ENCODE results near the gene IQGAP2.

Gene IQGAP2

DNA sequence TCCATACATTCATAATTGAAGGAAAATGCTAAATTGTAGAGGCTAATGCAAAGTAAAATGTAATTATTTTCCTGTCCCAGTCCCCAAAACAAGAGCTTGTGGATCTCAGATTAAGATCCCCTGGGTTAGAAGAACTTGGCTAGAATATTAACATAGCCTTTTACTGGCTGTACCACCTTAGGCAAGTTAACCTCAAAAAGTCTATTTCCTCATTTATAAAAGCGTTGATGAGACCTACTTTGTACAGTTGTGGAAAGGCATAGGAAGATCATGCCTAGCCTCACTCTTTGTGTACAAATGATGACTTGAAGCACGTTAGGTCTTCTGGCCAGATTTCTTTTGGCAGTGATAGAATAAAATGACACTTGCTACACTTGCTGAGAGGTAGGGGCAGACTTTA, 122.9 kb downstream of the IQGAP2 start:
- H3K4me1 ChIP-seq (ENCODE audit: control insufficient read depth, insufficient read depth, low read length, poor library complexity, severe bottlenecking), result peaks cover 30% of the 10 kb centered on the region
- no peaks in the 10 kb centered on the region for H3K36me3 ChIP-seq (ENCODE audit: control insufficient read depth, insufficient read depth, low read length)
- H3K4me3 ChIP-seq (ENCODE audit: insufficient read depth, low read depth, low read length, poor library complexity, severe bottlenecking), result no peak overlapping the region
- H3K27me3 ChIP-seq (replicated peaks; ENCODE audit: control insufficient read depth, insufficient read depth, low read length, poor library complexity, severe bottlenecking), result no peaks in the 10 kb centered on the region
- no peaks in the 10 kb centered on the region for H3K9me3 ChIP-seq (ENCODE audit: control insufficient read depth, low read length)
- DNase-seq, result no peak
- H3K27ac ChIP-seq (ENCODE audit: insufficient read depth, low read length, poor library complexity, severe bottlenecking), result no peak overlapping the region

DNA sequence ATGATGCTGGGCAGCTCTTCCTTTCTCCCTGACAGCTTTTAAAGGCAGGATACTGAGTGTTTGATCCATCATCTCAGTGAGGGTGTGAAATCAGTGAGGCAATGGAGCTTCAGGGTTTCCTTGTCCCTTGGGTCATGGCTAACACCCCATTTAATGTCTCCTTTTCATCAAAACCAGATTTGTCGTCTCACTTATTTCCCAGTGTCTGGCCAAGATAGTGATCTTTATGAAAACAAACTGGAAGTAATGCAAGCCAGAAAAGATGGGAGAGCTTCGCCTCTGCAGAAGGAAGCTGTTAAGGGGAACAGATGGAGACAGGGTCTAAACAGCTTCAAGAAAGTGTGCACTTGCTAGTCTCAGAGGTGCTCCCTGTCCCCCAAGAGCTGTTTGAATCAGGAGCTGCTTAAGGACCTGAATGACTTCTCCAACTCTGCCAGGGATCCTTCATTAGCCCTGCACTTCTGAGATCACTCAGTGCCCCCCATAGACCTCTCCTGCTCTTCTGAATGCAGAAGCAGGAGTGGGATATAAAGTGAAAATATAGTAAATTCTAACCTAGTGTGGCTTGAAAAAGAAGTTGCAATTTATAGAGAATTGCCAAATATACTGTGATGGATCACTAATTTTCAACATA, 124.0 kb downstream of the IQGAP2 start:
- Histone ChIP-seq H3K4me1 (ENCODE audit: control insufficient read depth, insufficient read depth, low read length, poor library complexity, severe bottlenecking) (peaks cover 28% of the 10 kb centered on the region), H3K9me3 (ENCODE audit: control insufficient read depth, low read length) (no peaks in the 10 kb centered on the region), H3K27me3 (replicated peaks; ENCODE audit: control insufficient read depth, insufficient read depth, low read length, poor library complexity, severe bottlenecking) (no peaks in the 10 kb centered on the region), H3K36me3 (ENCODE audit: control insufficient read depth, insufficient read depth, low read length) (no peaks in the 10 kb centered on the region), H3K4me3 (ENCODE audit: insufficient read depth, low read depth, low read length, poor library complexity, severe bottlenecking) (no peak overlapping the region), H3K27ac (ENCODE audit: insufficient read depth, low read length, poor library complexity, severe bottlenecking) (no peak overlapping the region)
- DNase-seq, result no peak

DNA sequence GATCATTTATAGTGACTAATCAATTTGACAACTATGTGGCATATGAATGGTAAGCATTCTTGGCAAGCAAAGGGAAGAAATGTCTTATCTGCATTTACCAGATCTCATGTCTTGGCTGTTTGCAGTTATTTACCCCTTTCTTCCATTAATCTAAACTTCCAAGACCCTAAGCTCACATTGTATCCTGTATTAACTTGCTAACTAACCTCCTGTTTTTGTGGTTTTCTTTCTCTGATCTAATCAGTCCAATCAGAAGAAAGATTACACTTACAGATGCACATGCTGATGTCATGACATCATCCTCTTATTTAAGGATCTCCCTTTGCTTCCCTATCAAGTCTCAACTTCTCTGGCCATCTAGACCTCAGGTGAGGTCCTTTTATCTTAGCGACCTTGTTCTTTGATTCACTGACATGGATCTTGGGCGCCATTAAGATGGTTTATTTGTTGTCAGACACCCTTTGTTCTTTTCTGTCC, 124.6 kb downstream of the IQGAP2 start:
- no peaks in the 10 kb centered on the region for H3K9me3 ChIP-seq (ENCODE audit: control insufficient read depth, low read length)
- H3K27me3 ChIP-seq (replicated peaks; ENCODE audit: control insufficient read depth, insufficient read depth, low read length, poor library complexity, severe bottlenecking), result no peaks in the 10 kb centered on the region
- DNase-seq, result no peak
- no peaks in the 10 kb centered on the region for H3K36me3 ChIP-seq (ENCODE audit: control insufficient read depth, insufficient read depth, low read length)
- peaks cover 28% of the 10 kb centered on the region for H3K4me1 ChIP-seq (ENCODE audit: control insufficient read depth, insufficient read depth, low read length, poor library complexity, severe bottlenecking)
- H3K27ac ChIP-seq (ENCODE audit: insufficient read depth, low read length, poor library complexity, severe bottlenecking), result no peak overlapping the region
- no peak overlapping the region for H3K4me3 ChIP-seq (ENCODE audit: insufficient read depth, low read depth, low read length, poor library complexity, severe bottlenecking)

DNA sequence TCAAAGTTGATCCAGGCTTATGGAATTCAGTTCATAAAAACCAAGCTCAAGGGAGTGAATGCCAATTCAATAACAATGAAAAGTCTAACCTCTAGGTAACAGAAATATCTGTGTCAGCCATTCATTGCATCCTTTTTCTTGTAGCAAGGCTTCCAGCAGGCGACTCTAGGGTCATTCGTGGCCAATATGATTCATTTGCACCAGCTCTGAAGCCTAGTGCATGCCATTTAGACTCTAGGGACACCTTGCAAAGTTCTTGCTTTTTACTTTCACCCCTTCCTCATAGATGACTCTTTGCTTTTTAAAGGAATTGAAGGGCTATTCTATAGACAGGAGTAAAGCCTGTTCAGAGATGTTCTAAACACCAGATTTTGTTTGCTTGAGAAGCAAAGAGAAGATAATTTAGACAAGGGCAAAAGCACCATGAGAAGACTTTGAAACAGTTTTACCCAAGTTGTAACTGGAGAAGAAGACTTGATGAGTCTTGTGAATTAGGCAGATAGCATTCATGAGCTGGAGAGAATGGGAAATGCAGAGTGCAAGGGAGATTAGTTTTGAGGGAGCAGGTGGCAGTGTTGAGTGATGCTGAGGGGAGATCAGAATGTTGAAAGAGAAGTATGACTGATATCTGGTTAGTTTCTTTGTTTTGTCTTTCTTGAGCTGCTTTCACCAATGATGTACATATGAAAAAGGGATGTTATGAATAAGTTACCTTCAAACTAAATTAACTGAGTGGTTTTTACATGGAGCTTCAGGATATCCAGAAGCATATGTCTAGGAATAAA, 125.7 kb downstream of the IQGAP2 start:
- Histone ChIP-seq H3K27me3 (replicated peaks; ENCODE audit: control insufficient read depth, insufficient read depth, low read length, poor library complexity, severe bottlenecking) (no peaks in the 10 kb centered on the region), H3K9me3 (ENCODE audit: control insufficient read depth, low read length) (no peaks in the 10 kb centered on the region), H3K27ac (ENCODE audit: insufficient read depth, low read length, poor library complexity, severe bottlenecking) (no peak overlapping the region), H3K4me3 (ENCODE audit: insufficient read depth, low read depth, low read length, poor library complexity, severe bottlenecking) (no peak overlapping the region), H3K4me1 (ENCODE audit: control insufficient read depth, insufficient read depth, low read length, poor library complexity, severe bottlenecking) (peaks cover 28% of the 10 kb centered on the region), H3K36me3 (ENCODE audit: control insufficient read depth, insufficient read depth, low read length) (no peaks in the 10 kb centered on the region)
- DNase-seq, result no peak

DNA sequence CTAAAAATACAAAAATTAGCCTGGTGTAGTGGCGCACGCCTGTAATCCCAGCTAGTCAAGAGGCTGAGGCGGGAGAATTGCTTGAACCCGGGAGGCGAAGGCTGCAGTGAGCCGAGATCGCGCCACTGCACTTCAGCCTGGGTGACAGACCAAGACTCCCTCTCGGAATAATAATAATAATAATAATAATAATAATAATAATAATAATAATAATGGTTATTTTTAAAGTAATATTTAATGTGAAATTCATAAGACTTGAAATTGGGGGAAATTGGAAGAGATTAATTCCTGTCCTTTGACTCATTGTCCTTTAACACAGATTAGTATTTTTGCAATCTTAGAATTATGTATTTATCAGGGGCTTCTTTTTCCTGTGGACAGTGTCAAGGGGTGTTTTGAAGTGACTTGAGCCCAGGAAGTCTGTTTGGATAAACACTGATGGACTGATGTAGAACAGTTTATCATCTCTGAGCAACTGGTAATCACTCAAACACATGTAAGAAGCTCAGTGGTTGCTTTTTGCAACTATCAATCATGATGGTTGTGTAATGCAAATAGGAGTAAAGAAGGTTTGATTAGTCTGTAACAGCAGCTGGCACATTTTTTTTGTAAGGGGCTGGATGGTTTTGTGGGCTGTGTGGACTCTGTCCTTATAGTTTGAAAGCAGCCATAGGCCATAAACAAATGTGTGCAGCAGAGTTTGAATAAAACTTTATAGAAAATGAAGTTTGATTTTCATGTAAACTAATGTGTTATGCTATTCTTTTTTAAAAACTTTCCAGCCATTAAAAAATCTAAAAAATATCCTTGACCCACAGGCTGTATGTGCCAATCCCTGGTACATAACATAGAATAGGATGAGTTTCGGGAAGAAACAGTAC, 126.6 kb downstream of the IQGAP2 start:
- DNase-seq, result no peak
- Histone ChIP-seq H3K27me3 (replicated peaks; ENCODE audit: control insufficient read depth, insufficient read depth, low read length, poor library complexity, severe bottlenecking) (no peaks in the 10 kb centered on the region), H3K27ac (ENCODE audit: insufficient read depth, low read length, poor library complexity, severe bottlenecking) (no peak overlapping the region), H3K4me1 (ENCODE audit: control insufficient read depth, insufficient read depth, low read length, poor library complexity, severe bottlenecking) (peaks cover 28% of the 10 kb centered on the region), H3K36me3 (ENCODE audit: control insufficient read depth, insufficient read depth, low read length) (no peaks in the 10 kb centered on the region), H3K4me3 (ENCODE audit: insufficient read depth, low read depth, low read length, poor library complexity, severe bottlenecking) (no peak overlapping the region), H3K9me3 (ENCODE audit: control insufficient read depth, low read length) (no peaks in the 10 kb centered on the region)

DNA sequence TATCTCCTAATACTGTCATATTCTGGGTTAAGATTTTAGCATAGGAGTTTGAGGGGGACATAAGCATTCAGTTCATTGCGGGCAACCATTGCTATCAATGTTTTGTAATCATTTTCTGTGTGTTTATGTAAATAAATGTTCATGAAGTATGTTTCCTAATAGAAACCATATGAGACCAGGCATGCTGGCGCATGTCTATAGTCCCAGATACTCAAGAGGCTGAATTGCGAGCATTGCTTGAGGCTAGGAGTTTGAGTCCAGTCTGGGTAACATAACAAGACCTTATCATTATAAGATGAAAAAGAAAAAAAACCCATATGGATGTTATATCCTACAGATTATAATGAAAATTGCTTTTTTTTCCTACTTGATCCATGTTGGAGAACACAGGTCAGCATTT, 129.0 kb downstream of the IQGAP2 start:
- DNase-seq, result no peak
- Histone ChIP-seq H3K36me3 (ENCODE audit: control insufficient read depth, insufficient read depth, low read length) (no peaks in the 10 kb centered on the region), H3K9me3 (ENCODE audit: control insufficient read depth, low read length) (no peaks in the 10 kb centered on the region), H3K4me1 (ENCODE audit: control insufficient read depth, insufficient read depth, low read length, poor library complexity, severe bottlenecking) (peaks cover 18% of the 10 kb centered on the region), H3K4me3 (ENCODE audit: insufficient read depth, low read depth, low read length, poor library complexity, severe bottlenecking) (no peak overlapping the region), H3K27ac (ENCODE audit: insufficient read depth, low read length, poor library complexity, severe bottlenecking) (no peak overlapping the region), H3K27me3 (replicated peaks; ENCODE audit: control insufficient read depth, insufficient read depth, low read length, poor library complexity, severe bottlenecking) (no peaks in the 10 kb centered on the region)

DNA sequence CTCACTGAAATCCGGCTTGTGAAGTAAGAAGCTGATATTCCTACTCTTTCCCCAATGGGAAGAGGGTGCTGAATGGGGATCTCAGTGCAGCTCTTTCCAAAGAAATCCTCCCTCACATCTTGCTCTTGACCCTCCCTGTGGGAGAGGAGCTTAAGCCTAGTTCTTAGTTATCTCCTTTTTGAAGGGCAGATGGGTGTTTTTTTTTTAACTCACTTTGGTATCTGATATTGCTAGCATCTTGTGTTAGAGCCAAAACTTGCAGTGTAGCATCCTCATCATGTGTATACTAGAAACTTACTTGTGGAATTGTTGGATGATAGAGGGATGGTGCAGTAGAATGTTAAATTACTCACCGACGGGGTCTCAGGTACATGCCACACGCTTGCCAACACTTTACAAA, 129.9 kb downstream of the IQGAP2 start:
- Histone ChIP-seq H3K4me1 (ENCODE audit: control insufficient read depth, insufficient read depth, low read length, poor library complexity, severe bottlenecking) (peaks cover 9% of the 10 kb centered on the region), H3K27me3 (replicated peaks; ENCODE audit: control insufficient read depth, insufficient read depth, low read length, poor library complexity, severe bottlenecking) (no peaks in the 10 kb centered on the region), H3K4me3 (ENCODE audit: insufficient read depth, low read depth, low read length, poor library complexity, severe bottlenecking) (no peak overlapping the region), H3K27ac (ENCODE audit: insufficient read depth, low read length, poor library complexity, severe bottlenecking) (no peak overlapping the region), H3K36me3 (ENCODE audit: control insufficient read depth, insufficient read depth, low read length) (no peaks in the 10 kb centered on the region), H3K9me3 (ENCODE audit: control insufficient read depth, low read length) (no peaks in the 10 kb centered on the region)
- DNase-seq, result no peak

DNA sequence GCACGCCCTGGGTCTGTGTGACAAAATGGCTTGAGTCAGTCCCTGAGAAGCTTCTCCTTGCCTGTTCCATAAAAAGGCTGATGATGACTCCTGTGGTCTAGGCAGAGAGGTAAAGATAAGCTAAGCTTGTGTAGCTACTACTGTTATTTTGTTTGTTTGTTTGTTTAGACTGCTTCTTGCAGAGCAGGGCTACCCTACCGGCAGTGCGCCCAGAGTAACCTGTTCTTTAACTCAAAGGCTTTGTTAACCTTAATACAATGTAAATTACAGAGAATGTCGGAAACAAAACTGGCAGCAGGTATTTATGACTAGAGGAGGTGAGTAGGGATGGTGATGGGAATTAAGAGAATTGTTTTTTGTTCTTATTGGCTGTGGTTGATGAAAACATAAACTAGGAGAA, 132.5 kb downstream of the IQGAP2 start:
- H3K36me3 ChIP-seq (ENCODE audit: control insufficient read depth, insufficient read depth, low read length), result no peaks in the 10 kb centered on the region
- H3K27me3 ChIP-seq (replicated peaks; ENCODE audit: control insufficient read depth, insufficient read depth, low read length, poor library complexity, severe bottlenecking), result no peaks in the 10 kb centered on the region
- H3K27ac ChIP-seq (ENCODE audit: insufficient read depth, low read length, poor library complexity, severe bottlenecking), result no peak overlapping the region
- H3K4me3 ChIP-seq (ENCODE audit: insufficient read depth, low read depth, low read length, poor library complexity, severe bottlenecking), result no peak overlapping the region
- peaks cover 5% of the 10 kb centered on the region for H3K4me1 ChIP-seq (ENCODE audit: control insufficient read depth, insufficient read depth, low read length, poor library complexity, severe bottlenecking)
- no peaks in the 10 kb centered on the region for H3K9me3 ChIP-seq (ENCODE audit: control insufficient read depth, low read length)
- no peak for DNase-seq

DNA sequence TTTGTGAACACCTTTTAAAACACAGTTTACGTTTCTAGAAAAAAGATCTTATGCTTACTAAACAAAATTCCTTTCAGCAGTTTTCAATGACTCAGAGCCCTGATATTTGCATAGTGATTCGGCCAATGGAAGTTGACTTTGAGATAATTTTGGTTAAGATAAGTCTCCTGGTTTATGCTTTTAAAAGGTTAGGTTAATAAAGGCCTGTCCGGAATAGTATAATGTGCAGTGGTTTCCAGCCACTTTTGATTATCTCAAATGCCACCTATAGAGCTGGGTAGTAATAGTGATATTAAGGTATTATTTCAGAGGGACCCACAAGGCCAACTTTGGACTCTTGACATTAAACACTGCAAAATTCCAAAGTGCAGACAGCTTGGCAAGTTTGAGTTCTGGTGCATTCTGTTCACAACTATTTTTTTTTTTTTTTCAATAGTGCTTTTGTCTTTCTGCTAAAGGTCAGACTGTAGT, 134.0 kb downstream of the IQGAP2 start:
- DNase-seq, result no peak
- no peak overlapping the region for H3K27ac ChIP-seq (ENCODE audit: insufficient read depth, low read length, poor library complexity, severe bottlenecking)
- no peaks in the 10 kb centered on the region for H3K36me3 ChIP-seq (ENCODE audit: control insufficient read depth, insufficient read depth, low read length)
- H3K4me1 ChIP-seq (ENCODE audit: control insufficient read depth, insufficient read depth, low read length, poor library complexity, severe bottlenecking), result peaks cover 16% of the 10 kb centered on the region
- H3K9me3 ChIP-seq (ENCODE audit: control insufficient read depth, low read length), result no peaks in the 10 kb centered on the region
- H3K27me3 ChIP-seq (replicated peaks; ENCODE audit: control insufficient read depth, insufficient read depth, low read length, poor library complexity, severe bottlenecking), result no peaks in the 10 kb centered on the region
- no peak overlapping the region for H3K4me3 ChIP-seq (ENCODE audit: insufficient read depth, low read depth, low read length, poor library complexity, severe bottlenecking)

Measured in effector memory CD4-positive, alpha-beta T cell (primary cell).